ENCODE results near the gene COMMD10. TPM values are rescaled to one million over a fixed set of nuclear protein-coding genes. Genes with fewer than 3 reads are reported as not detected.
A peak's percentile ranks its signal among the peaks of the same experiment; 100 is the strongest.
"Not testable (repeated sequence)": the region's sequence is repeated elsewhere in the genome, so short reads cannot be mapped to it uniquely, and the experiment has no call there.

COMMD10 gene
- 44.2 and 46.5 TPM in 2 replicates for total RNA-seq
- polyA plus RNA-seq (2012): 14.0 TPM

- DNase-seq (ENCODE audit: low read depth): peak; percentile 89
Measured at GRCh38 chr5:116084871-116085715, at the start of gene COMMD10. TSS of gene COMMD10 (plus strand) at chr5:116085025.

DNA sequence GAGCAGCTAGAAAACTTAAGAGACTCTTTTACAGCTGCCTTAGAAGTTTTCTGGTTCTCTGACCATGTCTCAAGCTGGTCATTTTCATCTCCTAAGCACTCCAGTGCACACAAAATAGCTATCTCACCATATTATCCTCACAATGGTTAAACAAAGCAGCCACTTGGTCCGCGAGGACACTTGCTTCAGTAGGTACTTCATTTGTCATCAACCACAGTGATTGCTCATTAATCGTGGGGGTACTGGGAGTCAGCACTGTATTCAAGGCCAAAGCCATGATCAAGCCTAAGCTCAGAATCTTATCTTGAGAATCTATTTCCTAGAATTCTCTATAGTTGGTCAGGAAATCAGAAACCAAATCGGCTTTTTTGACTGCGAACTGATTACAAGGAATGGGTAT lies 49.7 kb upstream of the COMMD10 start:
- DNase-seq (ENCODE audit: low read depth): peak; percentile 56

DNA sequence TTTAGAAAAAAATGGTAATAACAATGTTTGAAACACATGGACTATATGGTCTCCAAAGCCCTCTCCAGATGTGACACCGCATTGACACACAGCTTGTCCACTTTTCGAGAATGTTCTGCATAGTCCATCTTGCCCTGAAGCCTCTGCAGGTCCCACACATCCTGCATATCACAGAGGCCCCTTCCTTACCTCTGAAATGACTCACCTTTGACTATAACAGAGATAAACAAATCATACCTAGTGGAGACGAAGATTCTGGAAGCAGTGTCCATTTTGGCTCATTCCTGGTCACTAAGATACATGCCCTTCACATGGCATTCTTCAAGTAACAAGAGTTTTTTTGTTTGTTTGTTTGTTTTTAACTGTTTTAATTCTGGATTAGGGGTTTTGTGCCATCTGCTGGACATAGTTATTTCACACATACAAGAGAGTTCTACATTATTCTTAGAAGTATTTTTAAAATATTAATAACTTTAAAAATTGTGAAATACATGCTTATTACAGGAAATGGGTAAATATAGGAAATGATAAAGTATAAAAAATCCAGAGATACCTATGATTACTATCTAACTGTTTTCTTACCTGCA lies 47.5 kb upstream of the COMMD10 start:
- no peak for DNase-seq (ENCODE audit: low read depth)

DNA sequence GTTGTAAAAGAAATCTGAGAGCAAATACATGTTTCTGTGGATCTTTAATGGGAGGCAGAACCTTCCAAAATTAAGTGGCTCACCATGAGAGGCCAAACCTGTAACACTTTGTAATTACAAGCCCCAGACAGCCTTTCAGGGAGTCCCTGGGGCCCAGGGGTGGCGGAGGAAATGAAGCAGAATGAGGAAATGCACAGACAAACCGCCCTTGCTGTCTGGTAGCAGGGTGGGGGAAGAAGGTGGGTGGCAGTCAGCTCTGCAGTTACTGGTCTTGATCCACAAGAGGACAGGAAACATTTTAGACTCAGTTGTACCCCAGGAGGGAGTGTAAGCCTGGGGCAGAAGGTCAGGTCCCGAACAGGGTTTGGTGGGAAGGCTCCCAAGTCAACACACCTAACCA lies 46.0 kb upstream of the COMMD10 start:
- no peak for DNase-seq (ENCODE audit: low read depth)

GRCh38 chr5:116042375-116042774 lies 42.5 kb upstream of the COMMD10 start:
- DNase-seq (ENCODE audit: low read depth): no peak

- DNase-seq (ENCODE audit: low read depth): no peak
Measured at GRCh38 chr5:116044073-116044472, 40.8 kb upstream of the COMMD10 start.

- peak; percentile 83 for DNase-seq (ENCODE audit: low read depth)
Measured at GRCh38 chr5:116045821-116046220, 39.0 kb upstream of the COMMD10 start.

DNA sequence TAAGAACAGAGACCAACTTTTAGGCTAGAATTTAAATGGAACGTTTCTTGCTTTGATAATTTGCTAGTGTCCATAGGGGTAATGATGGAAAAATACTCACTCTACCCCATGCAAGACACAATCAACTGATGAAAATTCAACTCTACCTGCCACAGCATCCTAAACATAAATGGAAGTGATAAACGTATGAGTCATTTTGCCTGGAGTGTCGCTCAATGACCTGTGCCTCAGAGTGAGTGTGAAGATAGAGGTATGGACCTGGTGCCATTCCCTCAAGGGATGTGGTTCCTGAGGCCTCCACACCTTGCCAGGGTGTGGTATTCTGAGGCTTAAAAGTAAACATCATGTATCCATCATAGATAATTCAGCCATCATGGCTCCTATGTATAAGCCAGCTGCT lies 38.6 kb upstream of the COMMD10 start:
- no peak for DNase-seq (ENCODE audit: low read depth)

DNA sequence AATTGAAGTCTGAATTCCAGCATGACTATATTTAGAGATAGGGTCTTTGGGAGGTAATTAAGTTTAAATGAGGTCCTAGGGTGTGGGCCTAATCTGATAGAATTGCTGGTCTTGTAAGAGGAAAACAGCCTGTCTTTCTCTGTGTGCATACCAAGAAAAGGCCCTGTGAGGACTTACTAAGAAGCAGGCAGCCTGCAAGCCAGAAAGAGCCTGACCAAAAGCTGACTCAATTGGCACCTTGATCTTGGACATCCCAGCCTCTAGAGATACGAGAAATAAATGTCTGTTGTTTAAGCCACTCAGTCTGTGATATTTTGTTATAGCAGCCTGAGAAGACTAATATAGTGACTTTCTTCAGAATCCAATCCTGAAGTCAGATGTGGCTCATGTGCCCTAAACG lies 38.0 kb upstream of the COMMD10 start:
- DNase-seq (ENCODE audit: low read depth): peak; percentile 41

DNA sequence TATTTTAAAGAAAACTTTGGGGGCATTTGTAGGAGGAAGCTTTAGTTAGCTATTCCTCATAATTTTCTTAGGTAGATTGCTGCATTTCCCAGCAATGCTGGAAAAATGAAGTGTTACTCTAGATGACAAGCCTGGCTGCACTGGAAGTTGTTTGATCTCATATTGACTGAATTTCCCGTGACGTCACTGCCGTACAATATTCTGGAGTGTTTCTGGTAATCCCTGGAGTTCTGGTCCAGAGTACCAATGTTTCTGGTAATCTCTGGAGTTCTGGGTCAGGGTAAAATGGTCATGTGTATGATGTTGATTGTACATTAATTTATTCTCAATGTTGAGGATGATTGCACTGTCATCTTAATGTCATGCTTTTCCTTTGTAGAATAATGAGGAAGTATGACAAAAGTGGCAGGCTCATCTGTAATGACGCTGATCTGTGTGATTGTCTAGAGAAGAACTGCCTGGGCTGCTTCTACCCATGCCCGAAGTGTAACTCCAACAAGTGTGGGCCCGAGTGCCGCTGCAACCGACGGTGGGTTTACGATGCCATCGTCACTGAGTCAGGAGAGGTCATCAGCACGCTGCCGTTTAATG lies 26.4 kb upstream of the COMMD10 start:
- no peak for DNase-seq (ENCODE audit: low read depth)

- DNase-seq (ENCODE audit: low read depth): no peak
Measured at GRCh38 chr5:116062352-116062751, 22.5 kb upstream of the COMMD10 start.

GRCh38 chr5:116063950-116064349 lies 20.9 kb upstream of the COMMD10 start:
- DNase-seq (ENCODE audit: low read depth): peak; percentile 47

GRCh38 chr5:116068028-116068632 lies 16.7 kb upstream of the COMMD10 start:
- DNase-seq (ENCODE audit: low read depth): peak; percentile 70

GRCh38 chr5:116071211-116071610 lies 13.6 kb upstream of the COMMD10 start:
- no peak for DNase-seq (ENCODE audit: low read depth)

DNA sequence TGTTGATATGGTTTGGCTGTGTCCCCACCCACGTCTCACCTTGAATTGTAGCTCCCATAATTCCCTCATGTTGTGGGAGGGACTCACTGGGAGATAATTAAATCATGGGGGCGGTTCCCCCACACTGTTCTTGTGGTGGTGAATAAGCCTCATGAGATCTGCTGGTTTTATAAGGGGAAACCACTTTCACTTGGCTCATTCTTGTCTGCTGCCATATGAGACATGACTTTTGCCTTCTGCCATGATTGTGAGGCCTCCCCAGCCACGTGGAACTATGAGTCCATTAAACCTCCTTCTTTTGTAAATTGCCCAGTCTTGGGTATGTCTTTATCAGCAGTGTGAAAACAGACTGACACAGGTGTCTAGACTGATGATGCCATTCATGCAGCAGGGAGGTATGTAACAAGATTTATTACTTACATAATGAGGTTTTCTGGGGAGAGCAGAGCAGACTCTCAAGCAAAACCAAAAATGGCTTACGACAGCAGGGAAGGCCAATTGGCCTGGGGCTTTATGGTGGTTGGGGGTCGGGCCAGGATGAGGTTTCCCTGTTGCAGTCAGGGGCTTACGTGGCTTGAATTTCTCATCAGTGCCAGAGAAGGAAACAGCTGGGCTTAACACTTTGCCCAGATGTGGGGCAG lies 9.5 kb upstream of the COMMD10 start:
- peak; percentile 26 for DNase-seq (ENCODE audit: low read depth)

GRCh38 chr5:116076496-116076895 lies 8.3 kb upstream of the COMMD10 start:
- DNase-seq (ENCODE audit: low read depth): no peak

GRCh38 chr5:116078199-116078598 lies 6.6 kb upstream of the COMMD10 start:
- no peak for DNase-seq (ENCODE audit: low read depth)

DNA sequence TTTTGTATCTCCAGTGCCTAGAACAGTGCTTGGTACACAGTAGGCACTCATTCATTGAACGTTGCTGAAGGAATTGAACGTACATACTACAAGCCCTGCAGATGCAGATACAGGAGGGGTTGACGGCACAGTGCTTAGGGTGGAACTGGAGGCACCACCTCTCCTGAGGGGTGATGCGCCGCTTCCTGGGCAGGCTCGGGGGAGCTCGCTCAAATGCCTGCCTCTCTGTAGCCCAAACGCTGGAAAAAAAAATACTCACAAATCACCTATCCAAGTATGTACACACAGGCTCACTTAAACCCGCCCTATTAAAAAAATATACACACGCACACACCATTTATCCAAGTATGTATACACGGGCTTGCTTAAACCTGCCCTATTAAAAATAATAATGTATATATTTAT lies 536 bp upstream of the COMMD10 start:
- peak; percentile 11 for DNase-seq (ENCODE audit: low read depth)

- DNase-seq (ENCODE audit: low read depth): not testable (repeated sequence)
Measured at GRCh38 chr5:116086309-116086708, 1.5 kb downstream of the COMMD10 start.

- DNase-seq (ENCODE audit: low read depth): no peak
Measured at GRCh38 chr5:116088062-116088461, 3.2 kb downstream of the COMMD10 start.

DNA sequence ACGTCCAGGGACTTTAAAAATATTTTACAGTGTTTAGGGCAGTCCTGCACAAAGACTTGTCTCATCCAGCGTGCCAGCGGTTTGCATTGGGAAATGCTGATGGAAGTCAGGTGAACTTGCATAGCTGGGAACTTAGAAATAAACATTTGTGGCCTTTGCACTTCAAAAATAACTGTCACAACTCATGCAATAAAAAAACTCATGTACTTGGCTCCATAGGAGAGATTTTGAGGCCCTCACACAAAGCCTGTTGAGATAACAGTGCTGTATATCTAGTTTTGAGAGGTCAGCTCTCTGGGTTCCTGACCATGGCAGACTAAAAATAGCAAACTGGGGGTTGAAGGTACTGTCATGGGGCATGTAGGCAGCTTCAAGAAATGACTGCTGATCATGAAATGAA lies 5.5 kb downstream of the COMMD10 start:
- DNase-seq (ENCODE audit: low read depth): no peak
